Suprapubic skin (tissue), 4 donors: ENCODE data around the gene ST8SIA4. TPM values are rescaled to one million over a fixed set of nuclear protein-coding genes. Genes with fewer than 3 reads are reported as not detected.

Experiments
- DNase-seq, 2 donors: peaks; one replicate each; pipeline ENCODE4 v3.0.0-alpha.2; 2019; ENCODE audit warnings: low spot score in 2 of 2
- H3K27ac ChIP-seq: fragments of 200-600 bp; sonication (generic); one replicate; pipeline ENCODE4 v1.5.1; 2019
- H3K27me3 ChIP-seq: fragments of 200-600 bp; sonication (generic); one replicate; pipeline ENCODE4 v1.5.1; 2019
- H3K36me3 ChIP-seq: fragments of 200-600 bp; sonication (generic); one replicate; pipeline ENCODE4 v1.5.1; 2019
- H3K4me1 ChIP-seq: fragments of 200-600 bp; sonication (generic); one replicate; pipeline ENCODE4 v1.5.1; 2019
- H3K4me3 ChIP-seq: fragments of 200-600 bp; sonication (generic); one replicate; pipeline ENCODE4 v1.5.1; 2019; ENCODE audit warnings: mild to moderate bottlenecking
- H3K9me3 ChIP-seq: fragments of 200-600 bp; sonication (generic); one replicate; pipeline ENCODE4 v1.5.1; 2019
- EP300 ChIP-seq: sonication (generic); formaldehyde crosslinking; IDR thresholded peaks from one replicate; pipeline ENCODE4 v1.6.1; 2017; ENCODE audit warnings: antibody characterized with exemption
- POLR2A ChIP-seq, 2 donors: fragments of 450-650 bp; IDR thresholded peaks; one replicate each; pipeline ENCODE4 v1.6.1; 2017; ENCODE audit warnings: antibody characterized with exemption in 2 of 2, mild to moderate bottlenecking in 2 of 2, moderate library complexity in 2 of 2
- POLR2AphosphoS5 ChIP-seq, 3 donors: sonication (generic); formaldehyde crosslinking; IDR thresholded peaks; one replicate each; pipeline ENCODE4 v1.6.1; 2017; ENCODE audit warnings: antibody characterized with exemption in 3 of 3
- WGBS: methylation state at CpG from one replicate; pipeline ENCODE4 v1.1.5; 2018; 5-methylcytosine and 5-hydroxymethylcytosine counted together
- total RNA-seq, 4 donors: library from RNA; depleted of rRNA; stranded (reverse); fragments of >200 nt; gene quantifications; one replicate each; pipeline ENCODE4 v1.1.0, GENCODE V29; 2016
- TF ChIP-seq, protein P1 (sequence below), 2 donors: fragments of 200-600 bp in 1 of 2; fragments of 450-650 bp in 1 of 2; sonication (generic) in 1 of 2; IDR thresholded peaks; one replicate each; pipeline ENCODE4 v1.5.1; 2016 to 2019; ENCODE audit warnings: antibody characterized with exemption in 2 of 2, mild to moderate bottlenecking in 1 of 2, moderate library complexity in 1 of 2

Gene ST8SIA4
- total RNA-seq, 4 donors from 2014 or later = 0.44 to 2.3 (median 0.82) TPM

DNA sequence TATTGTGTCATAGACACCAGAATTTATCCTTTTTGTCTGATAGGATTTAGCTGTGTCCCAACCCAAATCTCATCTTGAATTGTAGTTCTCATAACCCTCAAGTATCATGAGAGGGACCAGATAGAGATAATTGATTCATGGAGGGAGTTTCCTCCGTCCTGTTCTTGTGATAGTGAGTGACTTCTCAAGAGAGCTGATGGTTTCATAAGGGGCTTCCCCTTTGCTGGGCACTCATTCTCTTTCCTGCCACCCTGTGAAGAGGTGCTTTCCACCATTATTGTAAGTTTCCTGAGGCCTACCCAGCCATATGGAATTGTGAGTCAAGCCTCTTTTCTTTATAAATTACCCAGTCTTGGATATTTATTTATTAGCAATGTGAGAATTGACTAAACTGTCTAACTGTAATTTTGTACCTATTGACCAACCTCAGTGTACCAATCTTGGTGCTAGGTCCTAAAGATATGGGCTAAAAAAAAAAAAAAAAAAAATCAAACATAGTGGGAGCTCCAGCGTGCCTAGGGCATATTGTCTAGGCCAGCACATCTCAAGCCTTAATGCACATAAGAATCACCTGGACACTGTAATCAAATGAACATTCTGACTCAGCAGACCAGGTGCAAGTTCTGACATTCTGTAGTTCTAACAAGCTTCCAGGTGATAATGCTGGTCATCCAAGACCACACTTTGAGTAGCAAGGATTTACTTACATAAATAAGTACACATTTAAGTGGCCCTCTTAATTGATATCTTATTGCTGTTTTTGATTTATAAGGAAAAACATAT is 30.5 kb downstream of the ST8SIA4 start:
- no peaks in the 10 kb centered on the region for H3K36me3 ChIP-seq
- no peak overlapping the region for H3K27ac ChIP-seq
- H3K4me3 ChIP-seq = no peak overlapping the region
- no peaks in the 10 kb centered on the region for H3K4me1 ChIP-seq
- DNase-seq = no peak
- no peaks in the 10 kb centered on the region for H3K9me3 ChIP-seq
- H3K27me3 ChIP-seq = no peaks in the 10 kb centered on the region
- 88% methylated on average over 2 of the region's 2 CpGs for WGBS
- TF ChIP-seq POLR2AphosphoS5 (IDR thresholded peaks at IDR 0.05) (no peak), POLR2A (IDR thresholded peaks at IDR 0.05) (no peak), EP300 (no peak)
- TF ChIP-seq, protein P1, sequence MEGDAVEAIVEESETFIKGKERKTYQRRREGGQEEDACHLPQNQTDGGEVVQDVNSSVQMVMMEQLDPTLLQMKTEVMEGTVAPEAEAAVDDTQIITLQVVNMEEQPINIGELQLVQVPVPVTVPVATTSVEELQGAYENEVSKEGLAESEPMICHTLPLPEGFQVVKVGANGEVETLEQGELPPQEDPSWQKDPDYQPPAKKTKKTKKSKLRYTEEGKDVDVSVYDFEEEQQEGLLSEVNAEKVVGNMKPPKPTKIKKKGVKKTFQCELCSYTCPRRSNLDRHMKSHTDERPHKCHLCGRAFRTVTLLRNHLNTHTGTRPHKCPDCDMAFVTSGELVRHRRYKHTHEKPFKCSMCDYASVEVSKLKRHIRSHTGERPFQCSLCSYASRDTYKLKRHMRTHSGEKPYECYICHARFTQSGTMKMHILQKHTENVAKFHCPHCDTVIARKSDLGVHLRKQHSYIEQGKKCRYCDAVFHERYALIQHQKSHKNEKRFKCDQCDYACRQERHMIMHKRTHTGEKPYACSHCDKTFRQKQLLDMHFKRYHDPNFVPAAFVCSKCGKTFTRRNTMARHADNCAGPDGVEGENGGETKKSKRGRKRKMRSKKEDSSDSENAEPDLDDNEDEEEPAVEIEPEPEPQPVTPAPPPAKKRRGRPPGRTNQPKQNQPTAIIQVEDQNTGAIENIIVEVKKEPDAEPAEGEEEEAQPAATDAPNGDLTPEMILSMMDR (IDR thresholded peaks at IDR 0.05) = no peak

DNA sequence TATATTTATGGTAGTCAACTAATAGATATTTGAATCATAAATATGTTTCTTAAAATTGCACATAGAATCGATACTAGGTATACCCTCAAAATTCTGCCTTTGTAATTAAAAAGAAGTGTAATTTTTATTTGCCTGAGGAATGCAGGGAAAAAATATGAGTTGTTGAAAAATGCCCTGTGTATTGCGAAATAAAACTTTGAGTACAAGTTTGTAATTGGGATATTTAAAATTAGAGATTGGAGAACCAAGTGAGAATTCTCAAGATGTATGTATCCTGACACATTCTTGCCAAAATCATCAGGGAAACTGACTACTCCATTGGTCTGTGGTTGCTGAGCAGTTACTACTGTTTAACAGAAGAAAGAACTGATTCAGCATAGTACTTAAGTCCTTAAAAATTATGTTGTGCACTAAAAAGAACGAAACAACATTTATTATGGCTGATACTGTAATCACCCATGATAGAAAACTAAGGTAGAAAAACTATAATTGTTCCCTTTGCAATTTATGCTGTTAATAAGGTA is 36.0 kb downstream of the ST8SIA4 start:
- H3K27me3 ChIP-seq = no peaks in the 10 kb centered on the region
- TF ChIP-seq POLR2A (IDR thresholded peaks at IDR 0.05) (no peak), POLR2AphosphoS5 (IDR thresholded peaks at IDR 0.05) (no peak), EP300 (no peak)
- TF ChIP-seq, protein P1 (IDR thresholded peaks at IDR 0.05) = no peak
- no peaks in the 10 kb centered on the region for H3K4me1 ChIP-seq

DNA sequence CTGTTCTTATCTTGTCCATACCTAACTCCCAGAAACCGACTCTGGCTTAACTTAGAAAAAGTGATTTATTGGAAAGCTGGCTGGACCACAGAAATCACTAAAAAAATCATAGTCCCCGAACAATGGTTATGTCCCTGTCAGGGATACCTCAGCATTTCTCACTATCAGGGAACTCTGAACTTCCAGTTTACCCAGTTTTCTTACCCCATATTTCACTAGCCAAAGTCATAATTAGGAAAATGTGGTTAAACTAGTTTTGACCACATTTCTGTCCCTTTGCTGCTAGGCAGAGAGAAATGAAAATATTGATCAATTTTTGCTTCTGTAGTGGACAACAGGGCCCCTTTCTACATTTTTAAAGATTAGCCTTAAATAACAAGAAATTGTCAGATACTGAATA is 38.2 kb downstream of the ST8SIA4 start:
- Histone ChIP-seq H3K4me3 (no peak overlapping the region), H3K27me3 (no peaks in the 10 kb centered on the region), H3K9me3 (no peaks in the 10 kb centered on the region), H3K36me3 (no peaks in the 10 kb centered on the region), H3K4me1 (no peaks in the 10 kb centered on the region), H3K27ac (no peak overlapping the region)
- TF ChIP-seq POLR2AphosphoS5 (IDR thresholded peaks at IDR 0.05) = no peak
- TF ChIP-seq, protein P1 (IDR thresholded peaks at IDR 0.05) = no peak
- no peak for TF ChIP-seq POLR2A (IDR thresholded peaks at IDR 0.05)
- no peak for TF ChIP-seq EP300
- 46% methylated on average over 2 of the region's 2 CpGs for WGBS
- DNase-seq = no peak

More for the DNA sequence above, 36.0 kb downstream of the ST8SIA4 start:
- WGBS = 74% methylated on average over 3 of the region's 3 CpGs
- no peak for DNase-seq
- Histone ChIP-seq H3K9me3 (no peaks in the 10 kb centered on the region), H3K36me3 (no peaks in the 10 kb centered on the region), H3K27ac (no peak overlapping the region), H3K4me3 (no peak overlapping the region)

DNA sequence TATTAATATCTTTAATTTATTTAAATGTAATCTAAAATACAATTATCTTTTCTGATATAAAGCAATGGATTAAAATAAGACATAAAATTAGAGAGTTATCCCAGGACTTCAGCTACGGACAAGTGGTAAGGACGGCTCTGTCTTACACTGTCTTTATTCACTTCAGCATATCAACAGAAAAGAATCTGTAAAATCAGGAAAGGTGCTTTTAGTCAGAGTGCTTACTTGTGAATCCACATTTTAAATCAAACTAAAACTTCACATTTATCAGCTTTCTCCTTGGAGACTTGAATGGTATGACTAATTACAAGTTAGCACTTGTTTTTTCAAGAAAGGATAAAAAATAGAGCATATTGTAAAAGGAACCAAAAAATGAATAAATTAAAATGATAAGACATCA is 39.3 kb downstream of the ST8SIA4 start:
- Histone ChIP-seq H3K27ac (no peak overlapping the region), H3K4me3 (no peak overlapping the region), H3K4me1 (no peaks in the 10 kb centered on the region), H3K36me3 (no peaks in the 10 kb centered on the region), H3K27me3 (no peaks in the 10 kb centered on the region), H3K9me3 (no peaks in the 10 kb centered on the region)
- no peak for DNase-seq
- TF ChIP-seq POLR2AphosphoS5 (IDR thresholded peaks at IDR 0.05) (no peak), POLR2A (IDR thresholded peaks at IDR 0.05) (no peak), EP300 (no peak)
- TF ChIP-seq, protein P1 (IDR thresholded peaks at IDR 0.05) = no peak
- WGBS = 94% methylated on average over 2 of the region's 2 CpGs

DNA sequence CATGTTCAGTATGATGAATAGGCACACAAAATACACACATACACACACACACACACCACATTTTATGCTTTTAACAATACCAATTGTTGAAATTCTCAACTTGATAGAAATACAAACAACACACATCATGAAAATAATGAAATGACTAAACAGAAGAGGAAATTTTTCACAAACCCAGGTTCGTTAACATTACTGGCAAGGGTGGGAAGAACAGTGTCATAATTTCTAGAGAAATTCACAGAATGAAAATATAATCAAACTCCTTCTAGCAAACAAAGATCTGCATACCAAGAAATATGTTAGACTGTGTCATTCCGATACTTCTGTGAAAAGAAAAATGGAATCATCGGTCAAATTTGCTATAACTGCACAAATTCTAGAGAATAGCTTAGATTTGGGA is 41.9 kb downstream of the ST8SIA4 start:
- TF ChIP-seq POLR2AphosphoS5 (IDR thresholded peaks at IDR 0.05) (no peak), POLR2A (IDR thresholded peaks at IDR 0.05) (no peak), EP300 (no peak)
- no peaks in the 10 kb centered on the region for H3K36me3 ChIP-seq
- no peak overlapping the region for H3K4me3 ChIP-seq
- no peak for DNase-seq
- 82% methylated on average over 3 of the region's 3 CpGs for WGBS
- no peaks in the 10 kb centered on the region for H3K9me3 ChIP-seq
- H3K27ac ChIP-seq = no peak overlapping the region
- H3K4me1 ChIP-seq = no peaks in the 10 kb centered on the region
- no peaks in the 10 kb centered on the region for H3K27me3 ChIP-seq
